ENCODE measurements around the gene CDC20. TPM values are rescaled to one million over a fixed set of nuclear protein-coding genes. Genes with fewer than 3 reads are reported as not detected.

CDC20 gene
- total and polyA plus RNA-seq, 10 of the 15 experiments (the other 5 are each of a cell fraction or from before 2014, with no cell fraction given), result 36.3 to 347 (median 150) TPM

GRCh38 chr1:43352351-43352705 is 6.5 kb upstream of the CDC20 start:
- BruUV-seq (replicated peaks), result no TSS peak
- TF ChIP-seq ZSCAN29 (IDR thresholded peaks at IDR 0.05), result no peak
- TF ChIP-seq TAF1 (IDR thresholded peaks at IDR 0.05; ENCODE audit: borderline replicate concordance, low read depth, low read length), result no peak
- no peak for TF ChIP-seq RAD21 (IDR thresholded peaks at IDR 0.05; ENCODE audit: insufficient read depth, low read depth, low read length)
- no peak for TF ChIP-seq SRF (IDR thresholded peaks at IDR 0.05; ENCODE audit: low read depth in 2 of 2, low read length in 2 of 2)
- no peak for TF ChIP-seq ELK1 (IDR thresholded peaks at IDR 0.05; ENCODE audit: low read depth, low read length)
- no peak for TF ChIP-seq E4F1 (IDR thresholded peaks at IDR 0.05; ENCODE audit: borderline replicate concordance, partially characterized antibody)
- no peak for TF ChIP-seq NR2C1 (IDR thresholded peaks at IDR 0.05)
- TF ChIP-seq PAX8 (IDR thresholded peaks at IDR 0.05), result no peak
- no peak for TF ChIP-seq NFYB (IDR thresholded peaks at IDR 0.05; ENCODE audit: insufficient read depth, low read depth, low read length)
- TF ChIP-seq POU2F2 (IDR thresholded peaks at IDR 0.05; ENCODE audit: borderline replicate concordance, low read depth, low read length), result no peak
- Histone ChIP-seq H3K27ac (ENCODE audit: control insufficient read depth, insufficient read depth) (no peak overlapping the region), H3K27me3 (replicated peaks in 1 of 2; ENCODE audit: control insufficient read depth in 2 of 2, insufficient read depth in 2 of 2, low read length in 1 of 2) (no peaks in the 10 kb centered on the region), H3K79me2 (ENCODE audit: control insufficient read depth, insufficient read depth, low read length) (no peaks in the 10 kb centered on the region), H3K9ac (ENCODE audit: control insufficient read depth, insufficient read depth, low read length) (no peak overlapping the region), H3K4me2 (ENCODE audit: control insufficient read depth, insufficient read depth) (no peak overlapping the region), H4K20me1 (ENCODE audit: control insufficient read depth, insufficient read depth) (no peaks in the 10 kb centered on the region), H3K9me3 (replicated peaks; ENCODE audit: control insufficient read depth, insufficient read depth, low read length) (no peaks in the 10 kb centered on the region), H3K36me3 (ENCODE audit: control insufficient read depth in 2 of 2, insufficient read depth in 2 of 2, low read length in 1 of 2) (no peaks in the 10 kb centered on the region), H3K4me1 (ENCODE audit: control insufficient read depth, insufficient read depth, low read length) (no peaks in the 10 kb centered on the region), H2AFZ (ENCODE audit: control insufficient read depth, low read depth, low read length) (no peak overlapping the region), H3K4me3 (no peak overlapping the region)
- RAD21 ChIA-PET (ENCODE audit: unreplicated experiment), result no interaction called here
- in situ Hi-C loops (cut with MboI), result no loop called here
- ATAC-seq, result no peak
- intact Hi-C loops (cut with micrococcal nuclease; ENCODE audit: unreplicated experiment), result no loop called here
- CTCF ChIA-PET, result no interaction called here
- DNase-seq (ENCODE audit: low read depth, low spot score), result no peak
- no peak for FAIRE-seq
- WGBS (ENCODE audit: insufficient coverage, insufficient replicate concordance, low lambda C conversion rate, missing lambda C conversion rate), result 89% methylated on average over 2 of the region's 2 CpGs
- POLR2A ChIA-PET, result no interaction called here
- SMC1A ChIA-PET (ENCODE audit: uncharacterized antibody, unreplicated experiment), result interaction anchor here (2.4 kb wide), 1 partner anchor 113 kb away, joined by 11 read pairs; no protein-coding TSS in a partner anchor

All from GM12878 (cell line).